IPS DF 4.7 (cell line): ENCODE results near the gene DEUP1.
"Not testable (repeated sequence)": the region's sequence is repeated elsewhere in the genome, so short reads cannot be mapped to it uniquely, and the experiment has no call there.

Experiments used
- DNase-seq: peaks from one replicate; pipeline ENCODE4 v3.0.0-alpha.2; 2013; ENCODE audit warnings: low spot score; ENCODE audit errors: extremely low read depth

The DEUP1 gene

GRCh38 chr11:93330446-93330984 lies at the start of gene DEUP1:
Gene DEUP1 (plus strand): TSS chr11:93330742. CDS start chr11:93332260, 1,518 bp downstream.
- no peak for DNase-seq

- no peak for DNase-seq
Measured at GRCh38 chr11:93285430-93285829, 45.1 kb upstream of the DEUP1 start.

GRCh38 chr11:93287434-93287833 lies 43.1 kb upstream of the DEUP1 start:
- no peak for DNase-seq

- DNase-seq: no peak
Measured at GRCh38 chr11:93288079-93288478, 42.5 kb upstream of the DEUP1 start.

GRCh38 chr11:93288767-93289166 lies 41.8 kb upstream of the DEUP1 start:
- no peak for DNase-seq

- no peak for DNase-seq
Measured at GRCh38 chr11:93289782-93290463, 40.6 kb upstream of the DEUP1 start.

GRCh38 chr11:93291110-93291509 lies 39.4 kb upstream of the DEUP1 start:
- DNase-seq: no peak

- no peak for DNase-seq
Measured at GRCh38 chr11:93291898-93292297, 38.6 kb upstream of the DEUP1 start.

- DNase-seq: no peak
Measured at GRCh38 chr11:93295921-93296575, 34.5 kb upstream of the DEUP1 start.

- no peak for DNase-seq
Measured at GRCh38 chr11:93303689-93304088, 26.9 kb upstream of the DEUP1 start.

- DNase-seq: not testable (repeated sequence)
Measured at GRCh38 chr11:93314399-93314798, 16.1 kb upstream of the DEUP1 start.

GRCh38 chr11:93319224-93319839 lies 11.2 kb upstream of the DEUP1 start:
- no peak for DNase-seq

- DNase-seq: no peak
Measured at GRCh38 chr11:93320230-93320629, 10.3 kb upstream of the DEUP1 start.

GRCh38 chr11:93322207-93322606 lies 8.3 kb upstream of the DEUP1 start:
- DNase-seq: no peak

GRCh38 chr11:93323747-93324146 lies 6.8 kb upstream of the DEUP1 start:
- DNase-seq: no peak

- no peak for DNase-seq
Measured at GRCh38 chr11:93324500-93324899, 6.0 kb upstream of the DEUP1 start.

GRCh38 chr11:93326681-93327080 lies 3.9 kb upstream of the DEUP1 start:
- DNase-seq: no peak

GRCh38 chr11:93329936-93330445 lies 551 bp upstream of the DEUP1 start:
- no peak for DNase-seq

- no peak for DNase-seq
Measured at GRCh38 chr11:93340223-93340622, 9.7 kb downstream of the DEUP1 start.

GRCh38 chr11:93344855-93345333 lies 14.4 kb downstream of the DEUP1 start:
- DNase-seq: no peak

GRCh38 chr11:93348930-93349329 lies 18.4 kb downstream of the DEUP1 start:
- DNase-seq: no peak

- no peak for DNase-seq
Measured at GRCh38 chr11:93350835-93351234, 20.3 kb downstream of the DEUP1 start.
